ENCODE measurements around the gene MDC1. TPM values are rescaled to one million over a fixed set of nuclear protein-coding genes. Genes with fewer than 3 reads are reported as not detected.

The MDC1 gene
- total and polyA plus RNA-seq, 12 donors: 11.2 to 21.7 (median 19.4) TPM

- peak in 1 of 2 donors; percentile 47 for DNase-seq
- peaks cover 11 to 63% (median 52%) of the 10 kb centered on the region in 9 donors for H3K4me1 ChIP-seq
Observed at GRCh38 chr6:30743099-30744053, 26.3 kb upstream of the MDC1 start.

DNA sequence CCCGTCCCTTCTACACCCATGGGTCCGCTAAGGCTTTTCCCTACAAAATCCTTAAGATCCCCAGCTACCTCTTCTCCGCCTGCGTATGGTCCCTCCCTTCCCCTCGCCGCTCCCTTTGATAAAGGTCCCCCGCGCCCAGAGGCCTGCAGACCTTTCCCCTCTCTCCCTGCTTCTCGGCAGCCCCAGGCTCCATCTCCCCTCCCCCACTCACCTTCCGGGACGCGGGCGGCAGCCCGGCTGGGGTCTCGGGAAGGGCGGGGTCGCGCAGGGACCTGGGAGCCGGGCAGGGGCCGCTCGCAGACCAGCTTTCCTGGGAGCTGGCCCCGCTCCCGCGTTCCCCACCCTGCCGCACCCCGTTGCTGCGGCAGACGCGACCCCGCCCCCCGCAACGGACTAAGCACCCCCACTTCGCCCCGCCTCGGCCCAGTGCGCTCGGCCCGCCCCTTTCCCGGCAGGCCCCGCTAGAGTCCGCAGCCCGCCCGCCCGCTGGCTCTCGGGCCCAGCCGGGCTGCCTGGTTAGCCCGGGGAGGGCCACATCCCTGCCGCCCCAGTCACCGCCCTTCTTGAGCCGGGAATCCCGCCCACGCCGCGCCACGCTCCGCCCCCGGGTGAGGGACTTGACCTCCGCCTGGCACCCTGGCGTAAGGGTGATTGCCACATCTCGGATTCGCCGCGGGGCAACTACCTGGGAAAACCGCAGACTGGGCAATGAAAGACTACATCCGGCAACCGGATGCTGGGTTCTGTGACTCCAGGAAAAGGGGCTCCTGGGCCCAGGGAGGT lies 25.4 kb upstream of the MDC1 start, which contains the start of gene FLOT1:
TSS of gene FLOT1 (minus strand) at position 372 of the 783 bp plus-strand sequence. CDS start 498 bp downstream, outside the sequence.
- H3K9me3 ChIP-seq: no peaks in the 10 kb centered on the region
- peak within 1 kb of the TSS; percentile 91 to 100 (median 96) for H3K27ac ChIP-seq
- H3K4me1 ChIP-seq: peaks cover 11 to 63% (median 52%) of the 10 kb centered on the region in 9 donors
- peak in 1 of 9 donors; percentile 18 for TF ChIP-seq CTCF (IDR thresholded peaks at IDR 0.05)
- no peaks in the 10 kb centered on the region for H3K27me3 ChIP-seq
- peaks cover 0 to 48% (median 31%) of the 10 kb centered on the region in 9 donors for H3K36me3 ChIP-seq
- WGBS, 2 donors: 1% methylated on average over 59 to 66 of the region's 66 CpGs
- DNase-seq: peak; percentile 96 to 98
- ATAC-seq: peak; percentile 83 to 94 (median 90)
- intact Hi-C loops (cut with DNase I): loop anchor here in 9 of 10 donors (2.0 to 10.0 kb wide), 9 partner anchors 38 to 342 kb away; partner anchors contain the start of genes DDR1 (in 1 of the 9), MRPS18B (in 1 of the 9) and PPP1R10 (in 1 of the 9)
- H3K4me3 ChIP-seq: peak within 1 kb of the TSS; percentile 63 to 95 (median 82)

More at GRCh38 chr6:30743099-30744053, 26.3 kb upstream of the MDC1 start:
- peak overlapping the region; percentile 91 to 100 (median 96) for H3K27ac ChIP-seq
- intact Hi-C loops (cut with DNase I): loop anchor here in 9 of 10 donors (2.0 to 10.0 kb wide), 10 partner anchors 37 to 341 kb away; partner anchors contain the start of genes DDR1 (in 1 of the 9), MRPS18B (in 1 of the 9) and PPP1R10 (in 1 of the 9)
- H3K9me3 ChIP-seq: no peaks in the 10 kb centered on the region
- WGBS, 2 donors: 2 to 7% methylated on average over 55 of the region's 55 CpGs
- peak overlapping the region; percentile 63 to 95 (median 82) for H3K4me3 ChIP-seq
- ATAC-seq: peak in 6 of 8 donors; percentile 17 to 36 (median 30)
- no peak for TF ChIP-seq CTCF (IDR thresholded peaks at IDR 0.05)
- no peaks in the 10 kb centered on the region for H3K27me3 ChIP-seq
- H3K36me3 ChIP-seq: peaks cover 0 to 40% (median 27%) of the 10 kb centered on the region in 9 donors

- Histone ChIP-seq H3K9me3 (no peaks in the 10 kb centered on the region), H3K27ac (peak overlapping the region; percentile 91 to 100 (median 96)), H3K27me3 (no peaks in the 10 kb centered on the region), H3K4me3 (peak overlapping the region; percentile 63 to 95 (median 82)), H3K36me3 (peaks cover 0 to 55% (median 31%) of the 10 kb centered on the region in 9 donors), H3K4me1 (peaks cover 11 to 63% (median 53%) of the 10 kb centered on the region in 9 donors)
- ATAC-seq: peak; percentile 24 to 51 (median 40)
- 5 to 8% methylated on average over 13 of the region's 13 CpGs for WGBS, 2 donors
- DNase-seq: peak in 1 of 2 donors; percentile 74
- TF ChIP-seq CTCF (IDR thresholded peaks at IDR 0.05): no peak
- intact Hi-C loops (cut with DNase I): loop anchor here in 9 of 10 donors (2.0 to 10.0 kb wide), 9 partner anchors 39 to 343 kb away; partner anchors contain the start of genes DDR1 (in 1 of the 9), MRPS18B (in 1 of the 9) and PPP1R10 (in 1 of the 9)
Observed at GRCh38 chr6:30741789-30742315, 24.8 kb upstream of the MDC1 start.

Data from heart right ventricle (tissue), 16 donors.